ENCODE measurements around the gene TIMP2. TPM values are rescaled to one million over a fixed set of nuclear protein-coding genes. Genes with fewer than 3 reads are reported as not detected.
"Not testable (repeated sequence)": the region's sequence is repeated elsewhere in the genome, so short reads cannot be mapped to it uniquely, and the experiment has no call there.

TIMP2 gene
- total and polyA plus RNA-seq, 2 of the 13 experiments (the other 11 are each of a cell fraction or from before 2014, with no cell fraction given): 3.8 to 8.5 TPM

- no peaks in the 10 kb centered on the region; a peak in 1 of 5 replicates for H3K36me3 ChIP-seq (replicated peaks in 1 of 2; ENCODE audit: control insufficient read depth in 1 of 2, insufficient read depth in 2 of 2, low read length in 2 of 2)
- ChIA-PET POLR2A (no interaction called here), CTCF (ENCODE audit: low intra/inter-chr PET ratio, low total read pairs) (no interaction called here)
- no peak overlapping the region for H3K27ac ChIP-seq (ENCODE audit: extremely low read length, insufficient read depth, low read length)
- no peaks in the 10 kb centered on the region for H3K79me2 ChIP-seq (ENCODE audit: insufficient read depth, low read length)
- no peaks in the 10 kb centered on the region for H4K20me1 ChIP-seq (ENCODE audit: insufficient read depth, low read length)
- intact Hi-C loops (cut with micrococcal nuclease; ENCODE audit: unreplicated experiment) (no loop called here), in situ Hi-C loops (cut with HindIII; ENCODE audit: extremely low pct_ligation_motif_present, low pct_unique_long_range_greater_than_20kb) (no loop called here)
- 91% methylated on average over 16 of the region's 16 CpGs for WGBS (ENCODE audit: low lambda C conversion rate)
- no peak overlapping the region for H2AFZ ChIP-seq (ENCODE audit: low read length)
- DNase-seq (ENCODE audit: low spot score) (no peak), FAIRE-seq (no peak), ATAC-seq (no peak)
- no peak overlapping the region for H3K4me2 ChIP-seq (ENCODE audit: low read depth, low read length)
- H3K4me1 ChIP-seq (ENCODE audit: insufficient read depth, low read length): 0 out of 2 replicates have a peak, but pooled peaks cover 6% of the 10 kb centered on the region
- H3K27me3 ChIP-seq (ENCODE audit: control insufficient read depth in 1 of 2, insufficient read depth in 2 of 2, low read length in 2 of 2): no peaks in the 10 kb centered on the region
- TF ChIP-seq MAX (IDR thresholded peaks at IDR 0.05) (no peak), NFKB2 (CRISPR knock-in tag; IDR thresholded peaks at IDR 0.05; ENCODE audit: borderline replicate concordance) (no peak)
- BruUV-seq (replicated peaks): no TSS peak
- H3K9me3 ChIP-seq (ENCODE audit: low read length): no peaks in the 10 kb centered on the region
- no peak overlapping the region for H3K9ac ChIP-seq (ENCODE audit: insufficient read depth, low read depth, low read length)
- no peak overlapping the region for H3K4me3 ChIP-seq (replicated peaks in 1 of 3; ENCODE audit: insufficient read depth in 1 of 3, low read depth in 2 of 3, low read length in 3 of 3)
Observed at GRCh38 chr17:78890498-78890897, 34.7 kb downstream of the TIMP2 start.

- H3K36me3 ChIP-seq (replicated peaks in 1 of 2; ENCODE audit: control insufficient read depth in 1 of 2, insufficient read depth in 2 of 2, low read length in 2 of 2); POLR2A ChIA-PET; FAIRE-seq; H3K9ac ChIP-seq (ENCODE audit: insufficient read depth, low read depth, low read length); H3K4me3 ChIP-seq (replicated peaks in 1 of 3; ENCODE audit: insufficient read depth in 1 of 3, low read depth in 2 of 3, low read length in 3 of 3); H3K27ac ChIP-seq (ENCODE audit: extremely low read length, insufficient read depth, low read length); in situ Hi-C loops (cut with HindIII; ENCODE audit: extremely low pct_ligation_motif_present, low pct_unique_long_range_greater_than_20kb); H3K27me3 ChIP-seq (ENCODE audit: control insufficient read depth in 1 of 2, insufficient read depth in 2 of 2, low read length in 2 of 2); intact Hi-C loops (cut with micrococcal nuclease; ENCODE audit: unreplicated experiment); CTCF ChIA-PET (ENCODE audit: low intra/inter-chr PET ratio, low total read pairs); H3K4me1 ChIP-seq (ENCODE audit: insufficient read depth, low read length); H4K20me1 ChIP-seq (ENCODE audit: insufficient read depth, low read length); BruUV-seq (replicated peaks); H3K9me3 ChIP-seq (ENCODE audit: low read length); H2AFZ ChIP-seq (ENCODE audit: low read length); H3K4me2 ChIP-seq (ENCODE audit: low read depth, low read length); ATAC-seq; DNase-seq (ENCODE audit: low spot score); H3K79me2 ChIP-seq (ENCODE audit: insufficient read depth, low read length): not testable (repeated sequence)
- WGBS (ENCODE audit: low lambda C conversion rate): 94% methylated on average over 11 of the region's 11 CpGs
Observed at GRCh38 chr17:78890096-78890495, 35.1 kb downstream of the TIMP2 start.

DNA sequence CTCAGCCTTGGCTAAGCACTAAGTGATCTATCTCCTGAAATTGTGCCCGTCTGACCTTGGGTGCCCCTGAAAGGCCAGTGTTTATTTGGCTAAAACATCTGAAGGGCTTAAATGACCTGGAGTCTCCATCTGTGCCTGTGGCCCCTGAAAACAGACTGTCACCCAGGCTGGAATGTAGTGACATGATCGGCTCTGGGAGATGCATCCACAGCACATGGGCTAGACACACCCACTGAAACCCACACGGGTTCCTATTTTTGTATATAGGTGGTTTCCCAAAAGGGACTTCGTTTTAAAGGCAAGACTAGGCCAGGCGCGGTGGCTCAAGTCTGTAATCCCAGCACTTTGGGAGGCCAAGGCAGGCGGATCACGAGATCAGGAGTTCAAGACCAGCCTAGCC is 35.7 kb downstream of the TIMP2 start:
- FAIRE-seq (no peak), ATAC-seq (no peak), DNase-seq (ENCODE audit: low spot score) (no peak)
- Histone ChIP-seq H3K9ac (ENCODE audit: insufficient read depth, low read depth, low read length) (no peak overlapping the region), H4K20me1 (ENCODE audit: insufficient read depth, low read length) (no peaks in the 10 kb centered on the region), H3K27me3 (ENCODE audit: control insufficient read depth in 1 of 2, insufficient read depth in 2 of 2, low read length in 2 of 2) (no peaks in the 10 kb centered on the region), H3K4me3 (replicated peaks in 1 of 3; ENCODE audit: insufficient read depth in 1 of 3, low read depth in 2 of 3, low read length in 3 of 3) (no peak overlapping the region), H3K4me1 (ENCODE audit: insufficient read depth, low read length) (peaks cover 11% of the 10 kb centered on the region), H3K27ac (ENCODE audit: extremely low read length, insufficient read depth, low read length) (no peak overlapping the region), H2AFZ (ENCODE audit: low read length) (no peak overlapping the region), H3K36me3 (replicated peaks in 1 of 2; ENCODE audit: control insufficient read depth in 1 of 2, insufficient read depth in 2 of 2, low read length in 2 of 2) (no peaks in the 10 kb centered on the region; a peak in 1 of 5 replicates), H3K4me2 (ENCODE audit: low read depth, low read length) (no peak overlapping the region), H3K79me2 (ENCODE audit: insufficient read depth, low read length) (no peaks in the 10 kb centered on the region), H3K9me3 (ENCODE audit: low read length) (no peaks in the 10 kb centered on the region)
- intact Hi-C loops (cut with micrococcal nuclease; ENCODE audit: unreplicated experiment) (no loop called here), in situ Hi-C loops (cut with HindIII; ENCODE audit: extremely low pct_ligation_motif_present, low pct_unique_long_range_greater_than_20kb) (no loop called here)
- ChIA-PET POLR2A (no interaction called here), CTCF (ENCODE audit: low intra/inter-chr PET ratio, low total read pairs) (no interaction called here)
- BruUV-seq (replicated peaks): no TSS peak
- TF ChIP-seq, protein P1, sequence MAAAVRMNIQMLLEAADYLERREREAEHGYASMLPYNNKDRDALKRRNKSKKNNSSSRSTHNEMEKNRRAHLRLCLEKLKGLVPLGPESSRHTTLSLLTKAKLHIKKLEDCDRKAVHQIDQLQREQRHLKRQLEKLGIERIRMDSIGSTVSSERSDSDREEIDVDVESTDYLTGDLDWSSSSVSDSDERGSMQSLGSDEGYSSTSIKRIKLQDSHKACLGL (CRISPR knock-in tag; IDR thresholded peaks at IDR 0.05): no peak
- no peak for TF ChIP-seq ZNF512B (CRISPR knock-in tag; IDR thresholded peaks at IDR 0.05; ENCODE audit: borderline replicate concordance)
- WGBS (ENCODE audit: low lambda C conversion rate): 84% methylated on average over 7 of the region's 8 CpGs
